NCI-H1417 (cell line): ENCODE measurements around the gene COG2.
"Not testable (repeated sequence)": the region's sequence is repeated elsewhere in the genome, so short reads cannot be mapped to it uniquely, and the experiment has no call there.

Source experiments
- DNase-seq, 3 experiments: peaks; one replicate each; lab custom pipeline; 2025; lab: John Stamatoyannopoulos, UW

Gene COG2

DNA sequence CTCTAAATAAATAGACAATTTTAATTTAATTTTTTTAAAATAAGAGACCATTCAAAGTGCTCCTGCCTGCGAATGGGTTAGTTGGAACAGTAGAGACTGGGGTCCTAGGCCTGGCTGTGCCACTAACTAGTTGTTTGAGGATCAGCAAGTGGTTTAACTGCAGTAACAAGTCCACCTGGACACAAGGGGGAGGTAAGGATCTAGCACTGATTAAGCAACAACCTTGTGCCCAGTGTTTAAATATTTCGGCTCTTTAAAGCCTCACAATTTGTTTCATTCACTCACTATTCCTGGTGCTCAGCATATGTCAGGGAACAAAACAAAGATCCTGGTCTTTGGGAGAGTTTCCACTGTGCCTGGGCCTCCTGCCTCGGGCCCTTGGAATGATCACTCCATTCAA is 73.2 kb downstream of the COG2 start:
- peak in 1 of 3 experiments; percentile 5 for DNase-seq

DNA sequence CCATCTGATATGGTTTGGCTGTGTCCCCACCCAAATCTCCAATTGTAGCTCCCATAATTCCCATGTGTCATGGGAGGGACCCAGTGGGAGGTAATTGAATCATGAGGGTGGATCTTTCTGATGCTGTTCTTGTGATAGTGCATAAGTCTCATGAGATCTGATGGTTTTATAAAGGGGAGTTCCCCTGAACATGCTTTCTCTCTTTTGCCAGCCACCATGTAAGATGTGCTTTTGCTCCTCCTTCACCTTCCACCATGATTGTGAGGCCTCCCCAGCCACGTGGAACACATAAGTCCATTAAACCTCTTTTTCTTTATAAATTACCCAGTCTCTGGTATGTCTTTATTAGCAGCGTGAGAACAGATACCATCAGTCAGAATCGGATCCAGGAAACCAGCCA is 74.2 kb downstream of the COG2 start:
- DNase-seq, result not testable (repeated sequence)

- no peak for DNase-seq
These were observed 75.0 kb downstream of the COG2 start for GRCh38 chr1:230717251-230717650.

DNA sequence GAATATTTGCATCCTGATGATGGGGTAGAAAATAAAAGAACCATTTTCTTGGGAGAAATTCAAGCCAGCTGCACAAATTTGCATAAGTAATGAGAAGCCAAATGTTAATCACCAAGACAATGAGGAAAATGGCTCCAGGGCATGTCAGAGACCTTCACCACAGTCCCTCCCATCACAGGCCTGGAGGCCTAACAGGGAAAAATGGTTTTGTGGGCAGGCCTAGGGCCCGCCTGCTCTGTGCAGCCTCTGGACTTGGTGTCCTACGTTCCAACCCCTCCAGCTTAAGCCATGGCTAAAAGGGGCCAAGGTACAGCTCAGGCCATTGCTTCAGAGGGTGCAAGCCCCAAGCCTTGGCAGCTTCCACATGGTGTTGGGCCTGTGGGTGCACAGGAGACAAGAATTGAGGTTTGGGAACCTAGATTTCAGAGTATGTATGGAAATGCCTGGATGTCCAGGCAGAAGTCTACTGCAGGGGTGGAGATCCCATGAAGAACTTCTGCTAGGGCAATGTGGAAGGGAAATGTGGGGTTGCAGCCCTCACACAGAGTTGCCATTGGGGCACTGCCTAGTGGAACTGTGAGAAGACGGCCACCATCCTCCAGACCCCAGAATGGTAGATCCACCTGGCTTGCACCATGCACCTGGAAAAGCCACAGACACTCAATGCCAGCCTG is 79.7 kb downstream of the COG2 start:
- DNase-seq, result not testable (repeated sequence)

DNA sequence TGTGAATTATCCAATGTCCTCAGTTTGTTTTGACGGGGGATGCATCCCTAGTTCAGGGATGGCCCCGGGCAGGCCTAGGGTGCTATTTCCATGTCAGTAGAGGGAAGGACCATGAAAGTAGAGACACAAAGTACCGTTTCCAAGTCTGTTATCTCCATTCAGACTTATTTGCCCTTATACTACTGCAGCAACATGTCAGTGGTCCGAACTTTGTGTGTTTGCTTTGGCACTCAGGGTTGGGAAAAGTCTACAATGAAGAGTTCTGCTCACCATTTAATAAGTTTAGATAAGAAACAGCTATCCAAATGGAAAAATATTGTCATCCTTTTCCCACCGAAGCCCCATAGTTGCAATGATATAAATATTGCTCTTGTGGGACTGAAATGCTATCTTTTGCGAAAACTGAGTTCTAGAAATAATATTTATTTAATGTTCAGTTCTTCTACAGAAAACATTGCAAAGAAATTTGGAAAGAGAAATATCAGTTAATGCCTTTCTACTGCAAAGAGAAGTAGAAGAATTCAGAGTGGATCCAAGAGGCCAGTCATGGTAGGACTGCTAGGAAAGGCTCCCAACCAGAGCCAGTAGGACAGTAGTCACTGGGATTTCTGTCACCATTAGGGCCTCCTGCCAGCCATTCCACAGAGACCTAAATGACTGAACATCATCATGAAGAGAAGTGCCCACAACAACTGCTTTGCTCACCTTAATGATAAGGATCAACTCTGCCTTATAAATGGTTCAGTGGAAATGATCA is 83.2 kb downstream of the COG2 start:
- no peak for DNase-seq

GRCh38 chr1:230728710-230729392 is 86.6 kb downstream of the COG2 start:
- peak in 1 of 3 experiments; percentile 14 for DNase-seq

DNA sequence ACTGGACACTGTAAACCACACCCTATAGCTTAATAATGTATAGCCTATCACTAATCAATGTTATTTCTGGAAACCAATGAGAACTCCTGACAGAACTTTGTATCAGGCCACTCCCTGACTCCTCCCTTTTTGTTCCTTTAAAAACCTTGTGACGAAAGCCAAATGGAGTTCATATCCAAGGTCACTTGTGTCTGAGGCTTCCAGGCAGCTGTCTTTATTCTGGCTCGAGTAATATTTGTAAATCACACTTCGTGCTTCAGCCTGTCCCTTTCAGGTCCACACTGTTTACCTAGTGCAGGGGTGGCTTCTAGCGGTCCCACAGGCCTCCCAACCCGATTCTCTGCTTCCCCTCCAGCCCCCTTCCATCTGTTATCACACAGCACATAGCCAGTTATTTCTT is 88.7 kb downstream of the COG2 start:
- DNase-seq, result peak in 1 of 3 experiments; percentile 18

DNA sequence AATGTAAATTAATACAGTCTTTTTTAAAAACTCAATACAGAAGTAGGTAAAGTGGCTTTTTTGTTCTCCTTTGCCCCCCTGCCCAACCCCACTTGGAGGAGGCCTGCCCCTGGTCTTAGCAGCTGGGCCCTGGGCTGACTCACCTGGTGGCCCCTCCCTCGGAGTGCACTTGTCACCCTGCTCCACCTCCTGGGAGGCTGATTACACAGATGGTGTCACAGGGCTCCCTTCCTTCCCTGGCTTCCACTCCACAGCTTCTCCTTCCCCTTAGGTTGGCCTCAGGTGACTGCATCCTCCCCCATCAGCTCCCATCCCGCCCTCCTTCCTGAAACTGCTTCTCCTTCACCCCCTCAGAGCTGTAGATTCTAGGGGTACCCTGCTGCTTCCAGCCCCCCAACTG is 93.2 kb downstream of the COG2 start:
- peak in 2 of 3 experiments; percentile 24 to 44 for DNase-seq

- DNase-seq, result no peak
These were observed 95.5 kb downstream of the COG2 start for GRCh38 chr1:230737622-230738262.

- DNase-seq, result no peak
These were observed 97.4 kb downstream of the COG2 start for GRCh38 chr1:230739564-230740290.
